HG02852 (cell line): ENCODE data around the gene FAR1.

Source experiments
- ATAC-seq: cut with Tn5 transposase; IDR thresholded peaks from one replicate; pipeline ENCODE4 v1.9.1; 2021; ENCODE audit warnings: mild to moderate bottlenecking, moderate library complexity; ENCODE audit not compliant: unreplicated experiment

The FAR1 gene

DNA sequence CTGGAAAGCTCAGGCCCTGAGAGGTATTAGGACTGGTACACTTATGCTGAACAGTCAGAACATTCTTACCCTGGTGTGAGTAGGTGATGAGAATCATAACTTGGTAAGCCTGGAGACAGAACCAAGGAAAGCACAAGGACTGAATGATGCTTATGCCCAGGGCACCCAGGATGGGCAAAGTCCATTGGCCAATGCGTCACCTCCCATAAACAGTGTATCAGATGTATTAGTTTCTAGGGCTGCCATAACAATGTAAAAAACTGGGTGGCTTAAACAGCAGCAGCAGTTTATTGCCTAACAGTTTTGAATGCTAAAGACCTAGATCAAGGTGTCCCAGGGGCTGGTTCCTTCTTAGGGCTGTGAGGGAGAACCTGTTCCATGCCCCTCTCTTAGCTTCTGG, 107.0 kb downstream of the FAR1 start:
- ATAC-seq, result no peak

DNA sequence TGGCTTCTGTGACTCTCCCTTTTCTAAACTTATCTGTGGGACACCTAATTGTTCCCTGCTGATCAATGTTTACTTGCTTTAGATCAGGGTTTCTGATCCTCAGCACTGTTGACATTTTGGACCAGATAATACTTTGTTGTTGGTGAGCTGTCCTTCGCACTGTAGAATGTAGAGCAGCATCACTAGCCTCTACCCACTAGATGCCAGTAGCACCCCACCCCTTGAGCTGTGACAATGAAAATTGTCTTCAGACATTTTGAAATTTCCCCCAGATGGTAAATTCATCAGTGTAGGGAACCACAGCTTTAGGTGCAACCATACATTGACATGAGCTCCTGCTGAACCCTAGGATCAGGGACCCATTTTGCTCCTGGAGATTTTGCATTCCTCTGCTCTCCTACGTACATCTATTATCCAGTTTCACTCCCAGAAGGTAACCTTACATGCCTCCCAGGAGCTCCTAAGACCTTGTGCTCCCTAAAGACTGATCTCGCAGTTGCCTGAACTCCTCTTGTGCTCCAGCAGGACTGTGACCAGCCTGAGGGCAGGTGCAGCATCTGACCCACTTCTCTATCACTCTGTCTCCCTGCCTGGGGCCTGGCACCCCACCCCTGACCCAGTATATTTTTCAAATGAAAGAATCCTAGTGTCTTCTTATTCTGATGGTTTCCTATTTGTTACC, 107.8 kb downstream of the FAR1 start:
- no peak for ATAC-seq

DNA sequence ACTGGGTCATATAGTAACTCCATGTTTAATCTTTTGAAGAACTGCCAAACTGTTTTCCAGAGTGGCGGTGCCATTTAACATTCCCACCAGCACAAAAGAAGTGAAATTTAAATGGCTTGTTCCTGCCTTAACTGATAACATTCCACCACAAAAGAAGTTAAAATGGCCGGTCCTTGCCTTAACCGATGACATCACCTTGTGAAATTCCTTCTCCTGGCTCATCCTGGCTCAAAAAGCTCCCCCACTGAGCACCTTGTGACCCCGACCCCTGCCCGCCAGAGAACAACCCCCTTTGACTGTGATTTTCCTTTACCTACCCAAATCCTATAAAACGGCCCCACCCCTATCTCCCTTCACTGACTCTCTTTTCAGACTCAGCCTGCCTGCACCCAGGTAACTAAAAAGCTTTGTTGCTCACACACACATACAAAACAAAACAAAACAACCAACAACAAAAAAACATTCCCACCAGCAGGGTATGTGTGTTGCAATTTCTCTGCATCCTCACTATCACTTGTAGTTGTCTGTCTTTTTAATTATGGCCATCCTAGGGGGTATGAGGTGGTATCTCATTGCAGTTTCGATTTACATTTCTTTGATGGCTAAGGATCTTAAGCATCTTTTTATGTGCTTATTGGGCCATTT, 109.0 kb downstream of the FAR1 start:
- ATAC-seq, result no peak

DNA sequence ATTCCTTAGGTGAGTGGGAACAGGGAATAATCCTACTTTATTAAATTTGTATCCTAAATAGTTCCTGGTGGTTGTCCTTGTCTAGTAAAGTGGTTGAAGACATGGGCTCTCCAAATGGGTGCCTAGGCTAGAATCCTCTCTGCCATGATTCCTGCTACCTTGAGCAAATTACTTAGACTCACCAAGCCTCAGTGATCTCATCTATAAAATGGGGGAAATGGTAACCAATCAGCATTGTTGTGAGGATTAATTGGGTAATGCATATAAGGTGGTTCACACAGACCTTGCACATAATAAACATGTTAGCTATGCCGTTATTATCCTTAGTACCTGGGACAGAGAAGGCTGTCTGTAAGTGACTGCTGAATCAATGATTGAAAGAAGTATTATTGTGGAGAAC, 109.9 kb downstream of the FAR1 start:
- ATAC-seq, result no peak

DNA sequence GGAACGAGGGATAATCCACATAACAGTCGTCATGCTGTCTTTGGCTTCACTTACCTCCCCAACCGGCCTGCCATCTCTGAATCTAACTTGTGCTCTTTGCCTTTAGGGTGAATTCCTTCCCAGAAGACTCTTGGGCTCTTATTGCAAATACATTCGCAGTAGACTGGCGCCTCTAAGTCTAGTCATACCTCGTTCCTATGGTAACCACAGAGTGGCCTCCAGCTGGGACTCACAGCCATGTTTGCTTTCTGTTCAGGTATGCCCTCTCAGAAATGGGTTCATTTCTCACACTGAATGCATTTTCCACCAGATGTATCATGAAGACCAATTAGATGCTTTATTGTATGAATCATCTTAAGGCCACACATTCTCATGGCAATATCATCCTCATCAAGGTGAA, 112.7 kb downstream of the FAR1 start:
- ATAC-seq, result no peak
